ENCODE results near the gene PTK7.

PTK7 gene

DNA sequence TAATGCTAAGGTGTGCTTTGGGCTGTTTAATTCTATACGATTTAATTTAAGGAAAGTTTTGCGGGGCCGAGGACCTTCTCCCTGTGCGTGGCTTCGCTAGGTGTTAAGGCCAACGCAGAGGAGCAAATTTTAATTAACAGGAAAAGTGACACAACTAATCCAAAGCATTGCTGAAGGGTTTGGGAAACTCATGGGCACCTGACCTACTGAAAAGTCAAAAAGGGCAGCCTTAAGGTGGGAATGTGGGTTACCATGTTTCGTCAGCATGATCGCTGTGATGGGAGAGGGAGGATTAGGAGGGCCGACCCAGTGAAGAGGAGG lies 105.5 kb downstream of the PTK7 start:
- DNase-seq, result no peak

DNA sequence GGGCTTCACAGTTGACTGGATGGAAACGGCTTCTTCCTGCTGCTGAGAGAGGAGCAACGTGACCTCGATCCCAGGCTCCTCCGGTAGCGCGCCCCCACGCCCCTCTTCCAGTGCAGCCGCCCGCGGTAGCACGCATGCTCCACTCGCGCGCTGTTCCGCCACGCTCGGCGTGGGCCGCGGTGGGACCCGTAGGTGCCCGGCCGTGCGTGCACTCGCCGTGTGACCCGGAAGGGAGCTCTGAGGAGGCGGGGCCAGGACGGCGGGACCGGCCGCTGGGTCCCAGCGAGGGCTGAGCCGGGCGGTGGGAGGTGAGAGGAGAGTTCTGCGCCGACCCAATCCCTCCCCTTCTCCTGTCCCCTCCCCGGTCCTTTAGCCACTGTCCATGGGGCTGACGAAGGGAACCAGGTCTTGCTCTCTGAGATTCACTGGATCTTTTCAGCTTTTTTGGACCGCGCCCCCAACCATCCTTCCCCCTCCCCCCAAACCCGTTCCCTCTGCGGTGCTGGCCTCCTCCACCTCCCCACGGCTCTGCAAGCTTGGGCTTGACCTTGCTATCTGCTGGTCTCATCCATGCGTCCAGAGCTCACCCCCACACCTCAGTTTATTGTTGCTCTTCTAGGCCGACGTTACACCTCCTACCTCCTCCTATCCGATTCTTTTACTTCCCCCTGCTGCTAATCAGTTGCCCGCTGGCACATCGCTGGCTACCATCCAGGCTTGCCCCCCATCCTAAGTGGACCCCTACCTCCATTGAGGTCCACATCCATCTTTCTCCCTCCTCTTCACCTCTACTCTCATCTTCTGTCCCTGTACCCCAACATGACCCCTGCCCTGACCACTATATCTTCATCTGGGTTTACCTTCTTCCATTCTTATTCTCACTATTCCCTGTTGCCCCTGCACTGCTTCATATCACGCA lies 106.1 kb downstream of the PTK7 start, which contains the start of gene CUL9:
Gene CUL9, plus strand, starts transcription at position 255 of the 919 bp plus-strand sequence. CDS start 2,115 bp downstream, outside the sequence.
- peak; percentile 69 to 84 for DNase-seq

DNA sequence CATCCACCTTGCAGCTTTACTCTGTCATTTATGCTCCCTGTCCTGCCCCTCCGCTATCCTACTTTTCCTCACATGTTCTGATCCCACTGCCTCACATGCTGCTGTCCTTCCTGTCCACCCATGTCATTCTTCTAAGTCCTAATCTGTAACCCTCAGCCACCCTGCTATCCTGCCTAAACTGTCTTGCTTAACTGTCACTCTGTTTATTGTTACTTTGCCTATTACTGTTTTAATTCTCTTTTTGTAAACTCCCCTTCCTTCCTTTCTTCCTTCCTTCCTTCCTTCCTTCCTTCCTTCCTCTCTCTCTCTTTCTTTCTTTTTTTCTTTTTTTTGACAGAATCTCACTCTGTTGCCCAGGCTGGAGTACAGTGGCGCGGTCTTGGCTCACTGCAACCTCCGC lies 107.3 kb downstream of the PTK7 start:
- DNase-seq, result no peak

DNA sequence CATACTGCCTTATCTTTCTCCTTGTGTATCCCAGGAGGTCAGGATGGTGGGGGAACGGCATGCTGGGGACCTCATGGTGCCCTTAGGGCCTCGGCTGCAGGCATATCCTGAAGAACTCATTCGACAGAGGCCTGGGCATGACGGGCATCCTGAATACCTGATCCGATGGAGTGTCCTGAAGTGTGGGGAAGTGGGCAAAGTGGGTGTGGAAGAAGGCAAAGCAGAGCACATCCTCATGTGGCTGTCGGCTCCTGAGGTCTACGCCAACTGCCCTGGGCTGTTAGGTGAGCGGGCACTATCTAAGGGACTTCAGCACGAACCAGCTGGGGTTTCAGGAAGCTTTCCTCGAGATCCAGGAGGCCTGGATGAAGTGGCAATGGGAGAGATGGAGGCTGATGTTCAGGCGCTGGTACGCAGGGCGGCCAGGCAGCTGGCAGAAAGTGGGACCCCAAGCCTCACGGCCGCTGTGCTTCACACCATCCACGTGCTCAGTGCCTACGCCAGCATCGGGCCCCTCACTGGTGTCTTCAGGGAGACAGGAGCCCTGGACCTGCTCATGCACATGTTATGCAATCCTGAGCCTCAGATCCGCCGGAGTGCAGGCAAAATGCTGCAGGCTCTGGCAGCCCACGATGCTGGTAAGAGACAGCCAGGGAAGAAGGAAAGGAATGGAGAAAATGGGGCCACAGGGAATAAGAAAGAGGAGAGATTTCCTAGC lies 108.3 kb downstream of the PTK7 start:
- no peak for DNase-seq

DNA sequence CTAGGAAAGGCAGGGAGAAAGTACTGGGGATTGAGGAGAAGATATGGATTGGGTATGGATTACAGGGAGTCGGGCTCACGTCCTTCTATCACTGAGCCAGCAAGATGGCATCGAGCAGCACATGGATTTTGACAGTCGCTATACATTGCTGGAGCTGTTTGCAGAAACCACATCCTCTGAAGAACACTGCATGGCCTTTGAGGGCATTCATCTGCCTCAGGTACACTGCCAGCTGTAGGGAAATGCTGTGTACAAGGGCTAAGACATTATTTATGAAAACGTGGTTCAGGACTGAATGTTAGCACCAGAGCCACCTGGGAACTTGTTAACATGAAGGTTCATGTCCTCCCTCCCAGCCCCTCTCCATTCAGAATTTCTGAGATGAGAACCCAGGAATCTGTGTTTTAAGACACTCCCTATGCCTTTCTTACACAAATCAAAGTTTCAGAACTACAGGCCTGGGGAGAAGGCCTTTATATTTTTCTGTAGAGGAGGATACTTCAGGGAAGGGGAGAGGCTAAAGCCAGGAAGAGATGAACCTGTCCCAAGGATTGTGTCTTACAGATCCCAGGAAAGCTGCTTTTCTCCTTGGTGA lies 109.4 kb downstream of the PTK7 start:
- no peak for DNase-seq

DNA sequence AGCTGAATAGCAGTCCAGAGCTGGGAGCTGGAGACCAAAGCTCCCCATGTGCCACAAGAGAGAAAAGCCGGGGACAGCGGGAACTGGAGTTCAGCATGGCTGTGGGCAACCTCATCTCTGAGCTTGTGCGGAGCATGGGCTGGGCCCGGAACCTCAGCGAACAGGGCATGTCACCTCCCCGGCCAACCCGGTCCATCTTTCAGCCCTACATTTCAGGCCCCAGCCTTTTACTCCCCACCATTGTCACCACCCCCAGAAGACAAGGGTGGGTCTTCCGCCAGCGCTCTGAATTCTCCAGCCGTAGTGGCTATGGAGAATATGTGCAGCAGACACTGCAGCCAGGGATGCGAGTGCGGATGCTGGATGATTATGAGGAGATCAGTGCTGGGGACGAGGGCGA lies 109.9 kb downstream of the PTK7 start:
- DNase-seq, result no peak

DNA sequence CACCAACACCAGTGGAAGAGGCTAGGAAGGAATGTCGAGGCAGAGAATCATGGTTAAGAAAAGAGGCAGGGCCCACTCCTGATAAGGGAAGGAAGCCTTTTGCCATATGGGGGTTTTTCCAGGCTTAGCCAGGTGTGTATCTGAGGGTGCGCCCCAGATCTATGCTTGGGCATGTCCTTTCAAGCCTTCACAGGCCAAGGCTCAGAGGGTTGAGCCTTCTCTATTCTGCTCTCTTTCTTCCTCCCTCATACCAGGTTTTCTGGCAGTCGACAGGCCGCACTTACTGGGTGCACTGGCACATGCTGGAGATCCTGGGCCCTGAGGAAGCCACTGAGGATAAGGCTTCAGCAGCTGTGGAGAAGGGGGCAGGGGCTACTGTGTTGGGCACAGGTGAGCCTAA lies 110.6 kb downstream of the PTK7 start:
- DNase-seq, result no peak

DNA sequence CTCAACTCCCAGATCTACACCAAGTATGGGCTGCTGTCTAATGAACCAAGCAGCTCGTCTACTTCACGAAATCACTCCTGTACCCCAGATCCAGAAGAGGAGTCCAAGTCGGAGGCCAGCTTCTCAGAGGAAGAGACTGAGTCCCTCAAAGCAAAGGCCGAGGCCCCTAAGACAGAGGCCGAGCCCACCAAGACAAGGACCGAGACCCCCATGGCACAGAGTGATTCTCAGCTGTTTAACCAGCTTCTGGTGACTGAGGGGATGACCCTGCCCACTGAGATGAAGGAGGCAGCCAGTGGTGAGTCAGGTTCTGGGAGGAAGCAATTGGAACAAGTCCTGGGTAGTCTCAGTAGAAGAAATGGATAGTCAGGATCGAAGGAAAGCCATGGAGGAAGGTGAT lies 111.7 kb downstream of the PTK7 start:
- DNase-seq, result no peak

DNA sequence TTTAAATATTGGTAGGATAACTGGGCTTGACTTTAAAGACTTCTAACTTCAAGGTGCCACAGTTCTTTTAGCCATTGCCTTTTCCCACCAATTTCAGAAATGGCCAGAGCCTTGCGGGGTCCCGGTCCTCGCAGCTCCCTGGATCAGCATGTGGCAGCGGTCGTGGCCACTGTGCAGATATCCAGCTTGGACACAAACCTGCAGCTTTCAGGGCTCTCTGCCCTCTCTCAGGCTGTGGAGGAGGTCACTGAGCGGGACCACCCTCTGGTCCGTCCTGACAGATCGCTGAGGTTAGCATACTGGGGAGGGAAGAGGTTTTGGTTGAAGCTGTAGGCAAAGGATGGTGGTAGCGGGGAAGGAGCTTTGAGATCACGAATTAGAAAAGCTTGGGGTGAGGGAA lies 112.3 kb downstream of the PTK7 start:
- DNase-seq, result no peak

DNA sequence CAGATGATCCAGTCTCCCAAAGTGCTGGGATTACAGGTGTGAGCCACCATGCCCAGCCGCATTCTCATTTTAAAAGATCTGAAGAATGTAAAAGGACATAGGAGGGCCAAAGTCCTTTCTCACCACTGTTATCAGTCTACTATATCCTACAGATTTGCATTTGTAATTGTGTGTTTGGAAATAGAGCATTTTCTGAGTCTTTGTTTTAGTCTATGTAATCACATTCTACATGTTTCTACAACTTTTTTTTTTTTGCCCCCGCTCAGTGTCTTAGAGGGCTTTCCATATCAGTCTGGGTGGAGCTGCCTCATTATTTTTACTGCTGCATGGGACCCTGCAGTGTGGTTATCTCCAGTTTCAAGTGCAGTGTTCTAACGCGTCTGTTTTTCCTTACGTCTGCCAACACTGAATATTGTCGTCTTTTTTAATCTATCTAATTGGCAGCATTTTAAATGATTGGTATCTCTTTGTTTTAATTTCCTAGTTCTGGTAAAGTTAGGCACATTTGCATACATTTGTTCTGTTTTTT lies 113.7 kb downstream of the PTK7 start:
- no peak for DNase-seq

DNA sequence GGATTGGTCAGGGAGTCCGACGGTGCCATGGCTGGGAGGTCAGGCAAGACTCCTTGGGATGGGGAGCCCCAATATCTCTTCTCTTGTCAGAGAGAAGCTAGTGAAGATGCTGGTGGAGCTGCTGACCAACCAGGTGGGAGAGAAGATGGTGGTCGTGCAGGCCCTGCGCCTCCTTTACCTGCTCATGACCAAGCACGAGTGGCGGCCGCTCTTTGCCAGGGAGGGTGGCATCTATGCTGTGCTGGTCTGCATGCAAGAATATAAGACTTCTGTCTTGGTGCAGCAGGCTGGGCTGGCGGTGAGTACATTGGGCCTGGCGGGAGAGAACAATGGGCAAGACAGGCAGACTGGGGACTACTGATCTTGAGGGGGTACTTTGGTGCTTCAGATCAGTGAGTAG lies 116.8 kb downstream of the PTK7 start:
- DNase-seq, result no peak

DNA sequence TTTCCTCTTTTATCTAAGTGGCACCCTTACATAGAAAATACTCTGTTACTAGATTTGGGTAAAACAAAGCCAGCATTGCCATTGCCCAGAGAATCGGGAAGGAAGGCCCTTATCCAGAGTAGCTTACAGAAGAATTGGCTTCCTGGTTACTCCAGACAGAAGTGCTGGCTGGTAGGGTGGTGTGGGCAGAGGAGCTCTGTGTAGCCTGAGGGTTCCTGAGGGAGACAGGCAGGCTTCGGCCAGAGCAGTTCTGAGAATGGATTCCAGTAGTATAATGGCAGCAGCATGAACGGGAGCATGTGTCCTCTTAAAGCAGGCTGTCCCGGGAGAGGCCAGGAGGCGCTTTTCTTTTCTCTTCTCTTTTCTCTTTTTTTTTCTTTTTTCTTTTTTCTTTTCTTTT lies 117.8 kb downstream of the PTK7 start:
- DNase-seq, result no peak

DNA sequence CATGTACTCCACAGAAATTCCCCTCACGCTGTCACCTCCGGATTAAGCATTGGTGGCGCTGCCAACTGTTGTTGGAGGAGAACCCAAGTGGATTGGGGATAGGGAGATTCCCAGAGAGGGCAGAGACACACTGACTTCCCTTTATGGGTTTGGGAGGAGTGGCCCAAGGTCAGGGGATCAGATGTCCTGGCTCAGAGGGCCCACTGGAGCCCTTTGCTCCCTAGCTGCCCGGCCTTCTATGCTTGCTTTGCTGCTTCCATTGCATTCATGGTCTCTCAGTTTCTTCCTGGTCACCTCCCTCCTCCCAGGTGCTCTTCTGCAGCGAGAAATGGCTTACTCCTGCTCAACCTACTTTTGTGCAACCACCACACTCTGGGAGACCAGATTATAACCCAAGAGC lies 120.2 kb downstream of the PTK7 start:
- no peak for DNase-seq

DNA sequence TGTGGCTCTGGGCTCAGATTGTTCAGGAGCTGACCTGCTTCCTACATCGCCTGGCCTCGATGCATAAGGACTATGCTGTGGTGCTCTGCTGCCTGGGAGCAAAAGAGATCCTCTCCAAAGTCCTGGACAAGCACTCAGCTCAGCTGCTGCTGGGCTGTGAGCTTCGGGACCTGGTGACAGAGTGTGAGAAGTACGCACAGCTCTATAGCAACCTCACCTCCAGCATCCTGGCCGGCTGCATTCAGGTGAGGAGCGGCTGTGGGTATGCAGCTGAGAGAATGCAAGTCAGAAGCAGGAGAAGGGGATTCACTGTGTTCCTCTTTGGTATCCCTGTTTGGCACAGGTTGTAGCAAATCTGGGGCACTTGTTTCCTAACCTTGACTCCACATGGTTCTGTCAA lies 123.8 kb downstream of the PTK7 start:
- no peak for DNase-seq

DNA sequence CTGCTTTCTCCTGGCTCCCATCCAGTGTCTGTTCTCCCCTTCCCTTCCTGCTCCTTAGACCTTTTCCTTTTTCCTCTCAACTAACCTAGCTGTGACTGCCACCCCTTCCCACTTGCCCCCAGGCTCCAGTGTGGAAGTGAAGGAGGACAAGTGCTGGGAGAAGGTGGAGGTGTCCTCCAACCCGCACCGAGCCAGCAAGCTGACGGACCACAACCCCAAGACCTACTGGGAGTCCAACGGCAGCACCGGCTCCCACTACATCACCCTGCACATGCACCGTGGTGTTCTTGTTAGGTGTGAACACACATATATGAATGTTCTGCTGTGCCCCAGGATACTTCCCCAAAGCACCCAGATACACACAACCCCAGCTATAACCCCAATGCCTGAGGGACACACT lies 124.4 kb downstream of the PTK7 start:
- DNase-seq, result no peak

DNA sequence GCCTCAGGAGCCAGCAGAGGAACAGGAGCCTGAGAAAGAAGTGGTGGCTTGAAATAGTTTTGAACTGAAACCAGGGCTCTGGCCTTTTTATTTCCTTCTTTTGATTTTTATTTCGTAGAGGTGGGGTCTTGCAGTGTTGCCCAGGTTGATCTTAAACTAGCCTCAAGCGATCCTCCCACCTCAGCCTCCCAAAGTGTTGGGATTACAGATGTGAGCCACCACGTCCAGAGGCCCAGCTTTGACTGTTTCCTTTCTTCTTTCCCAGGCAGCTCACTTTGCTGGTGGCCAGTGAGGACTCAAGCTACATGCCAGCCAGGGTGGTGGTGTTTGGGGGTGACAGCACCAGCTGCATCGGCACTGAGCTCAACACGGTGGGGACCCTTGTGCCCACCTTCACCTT lies 126.3 kb downstream of the PTK7 start:
- no peak for DNase-seq

DNA sequence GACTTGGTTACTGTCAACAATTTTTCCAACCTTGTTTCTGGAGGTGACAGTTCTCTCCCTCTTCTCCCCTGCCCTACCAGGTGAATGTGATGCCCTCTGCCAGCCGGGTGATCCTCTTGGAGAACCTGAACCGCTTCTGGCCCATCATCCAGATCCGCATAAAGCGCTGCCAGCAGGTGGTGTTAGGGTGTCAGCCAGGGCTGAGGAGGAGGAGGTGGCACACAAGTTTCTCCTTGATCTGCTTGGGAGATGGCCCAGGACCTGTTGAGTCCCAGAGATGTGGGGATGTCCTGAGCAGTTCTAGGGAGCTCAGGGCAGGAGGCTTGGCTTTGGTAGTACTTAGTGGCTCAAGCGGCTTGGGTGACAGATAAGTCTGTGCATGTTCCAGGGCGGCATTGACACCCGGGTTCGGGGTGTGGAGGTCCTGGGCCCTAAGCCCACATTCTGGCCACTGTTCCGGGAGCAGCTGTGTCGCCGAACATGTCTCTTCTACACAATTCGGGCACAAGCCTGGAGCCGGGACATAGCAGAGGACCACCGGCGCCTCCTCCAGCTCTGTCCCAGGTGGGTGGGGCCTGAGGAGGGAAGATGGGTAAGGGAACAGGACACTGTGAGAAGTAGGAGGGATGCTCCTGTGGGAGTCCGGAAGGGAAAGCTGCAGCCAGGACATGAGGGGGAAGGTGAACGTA lies 127.1 kb downstream of the PTK7 start:
- DNase-seq, result no peak

DNA sequence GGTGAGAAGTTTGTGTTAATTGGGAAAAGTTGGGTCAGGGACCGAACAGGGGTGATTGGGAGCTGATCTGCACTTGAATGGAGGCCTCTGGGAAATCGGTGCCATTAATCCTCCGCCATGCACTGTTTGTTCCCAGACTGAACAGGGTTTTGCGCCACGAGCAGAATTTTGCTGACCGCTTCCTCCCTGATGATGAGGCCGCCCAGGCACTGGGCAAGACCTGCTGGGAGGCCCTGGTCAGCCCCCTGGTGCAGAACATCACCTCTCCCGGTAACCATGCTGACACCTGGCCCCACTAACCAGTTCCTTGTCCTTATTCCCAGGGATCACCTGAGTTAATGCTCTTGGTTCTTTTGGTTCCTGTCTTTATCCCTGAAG lies 127.6 kb downstream of the PTK7 start:
- DNase-seq, result no peak

DNA sequence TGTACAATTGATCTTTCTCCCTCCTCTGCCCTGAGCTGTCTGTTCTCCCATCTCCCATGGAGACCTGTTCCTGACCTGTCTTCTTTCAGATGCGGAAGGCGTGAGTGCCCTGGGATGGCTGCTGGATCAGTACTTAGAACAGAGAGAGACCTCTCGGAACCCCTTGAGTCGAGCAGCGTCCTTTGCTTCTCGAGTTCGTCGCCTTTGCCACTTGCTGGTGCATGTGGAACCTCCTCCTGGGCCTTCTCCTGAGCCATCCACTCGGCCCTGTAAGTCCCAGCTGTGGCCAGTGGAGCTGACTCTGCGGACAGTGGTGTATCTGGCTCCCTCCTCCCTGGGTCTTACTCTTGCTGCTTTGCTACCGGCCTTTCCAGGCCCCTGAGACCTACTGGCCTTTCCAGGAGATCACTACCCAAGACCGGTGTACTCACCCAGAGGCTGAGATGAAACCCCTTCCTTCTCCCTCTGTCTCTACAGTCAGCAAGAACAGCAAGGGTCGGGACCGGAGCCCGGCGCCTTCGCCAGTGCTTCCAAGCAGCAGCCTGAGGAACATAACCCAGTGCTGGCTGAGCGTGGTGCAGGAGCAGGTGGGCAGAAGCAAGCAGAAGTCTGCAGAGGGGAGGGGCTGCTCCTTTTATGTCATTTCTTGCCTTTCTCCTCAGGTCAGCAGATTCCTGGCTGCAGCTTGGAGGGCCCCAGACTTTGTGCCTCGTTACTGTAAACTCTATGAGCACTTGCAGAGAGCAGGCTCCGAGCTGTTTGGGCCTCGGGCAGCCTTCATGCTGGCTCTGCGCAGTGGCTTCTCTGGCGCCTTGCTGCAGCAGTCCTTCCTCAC lies 128.4 kb downstream of the PTK7 start:
- DNase-seq, result no peak

DNA sequence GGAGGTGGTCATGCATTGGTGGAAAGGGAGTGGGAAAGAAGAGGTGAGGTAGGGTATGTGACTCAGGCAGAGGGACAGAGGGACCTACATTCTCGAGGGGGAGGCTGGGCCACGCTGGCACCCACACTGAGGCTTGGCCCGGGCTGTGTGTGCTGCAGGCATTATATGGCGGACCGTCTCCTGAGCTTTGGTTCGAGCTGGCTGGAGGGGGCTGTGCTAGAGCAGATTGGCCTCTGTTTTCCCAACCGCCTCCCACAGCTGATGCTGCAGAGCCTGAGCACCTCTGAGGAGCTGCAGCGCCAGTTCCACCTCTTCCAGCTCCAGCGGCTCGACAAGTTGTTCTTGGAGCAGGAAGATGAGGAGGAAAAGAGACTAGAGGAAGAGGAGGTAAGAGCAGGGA lies 129.7 kb downstream of the PTK7 start:
- DNase-seq, result no peak

DNA sequence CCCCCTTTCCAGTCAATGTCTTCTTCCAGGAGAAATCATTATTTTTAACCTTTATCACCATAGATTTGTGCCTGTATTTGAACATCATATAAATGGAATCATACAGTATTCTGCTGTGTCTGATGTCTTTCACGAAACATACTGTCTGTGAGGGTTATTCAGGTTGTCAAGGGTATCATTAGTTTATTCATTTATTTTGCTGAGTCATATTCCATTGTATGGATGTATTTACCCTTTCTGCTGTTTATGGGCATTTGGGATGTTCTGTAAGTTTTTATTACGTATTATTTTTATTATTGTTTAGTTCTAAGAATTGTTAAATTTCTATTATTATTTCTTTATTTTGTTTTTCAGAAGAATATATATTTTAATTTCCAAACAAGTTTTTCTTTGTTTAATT lies 131.2 kb downstream of the PTK7 start:
- DNase-seq, result no peak

Data from SHP77 (cell line).